HCT116 (cell line): ENCODE results near the gene ATG2B. TPM values are rescaled to one million over a fixed set of nuclear protein-coding genes. Genes with fewer than 3 reads are reported as not detected.

ENCODE experiments used
- ATAC-seq: fragments of 200-7000 bp; cut with Tn5 transposase; 2 replicates; pipeline ENCODE4 v1.9.1; 2020; ENCODE audit warnings: mild to moderate bottlenecking, moderate library complexity
- BruUV-seq: library from RNA; stranded (reverse); fragments of 400-500 nt; replicated peaks from 2 replicates; lab custom pipeline; 2021; lab: Mats Ljungman, UMichigan
- CTCF ChIA-PET: fragments of 300-600 bp; sonication (Branson Sonifier 250); formaldehyde crosslinking; loops from one replicate; lab custom pipeline; 2021; ENCODE audit warnings: antibody characterized with exemption; lab: Charles Lee
- POLR2A ChIA-PET: fragments of 300-600, 350-600 bp; sonication (Branson Sonifier 250); formaldehyde crosslinking; loops from one replicate; lab custom pipeline; 2021; ENCODE audit warnings: antibody characterized with exemption; lab: Charles Lee
- RAD21 ChIA-PET, 2 experiments: fragments of 300-600 bp; sonication (Branson Sonifier 250); formaldehyde crosslinking; loops; one replicate each; lab custom pipeline; 2023; ENCODE audit warnings: low total read pairs in 2 of 2; ENCODE audit not compliant: uncharacterized antibody in 2 of 2, unreplicated experiment in 2 of 2, low non-redundant PET in 1 of 2; lab: Charles Lee
- DNase-seq: peaks from one replicate; pipeline ENCODE4 v3.0.0-alpha.2; 2010; ENCODE audit warnings: low read depth, low spot score
- H2AFZ ChIP-seq: fragments of 200-600 bp; shearing (Covaris generic), sonication (generic); 2 replicates; pipeline ENCODE4 v1.6.1; 2017; ENCODE audit warnings: low read depth, mixed run types, mixed read lengths, antibody characterized with exemption, low read length; ENCODE audit not compliant: poor library complexity, severe bottlenecking
- H3K27ac ChIP-seq: 2 replicates; pipeline ENCODE4 v1.5.1; 2012; ENCODE audit warnings: low read depth, low read length
- H3K27me3 ChIP-seq: fragments of 200-600 bp; sonication (generic); 2 replicates; pipeline ENCODE4 v1.6.1; 2016; ENCODE audit warnings: mixed run types, low read length, mixed read lengths; ENCODE audit not compliant: insufficient read depth
- H3K36me3 ChIP-seq, 2 experiments: fragments of 200-500 bp in 1 of 2; fragments of 200-600 bp in 1 of 2; sonication (Bioruptor generic) in 1 of 2; sonication (generic) in 1 of 2; 2 replicates each; pipeline versions ENCODE4 v1.5.1 to v1.6.1; 2014 to 2016; ENCODE audit warnings: low read length in 2 of 2, inconsistent platforms in 1 of 2, mixed read lengths in 1 of 2, mixed run types in 1 of 2; ENCODE audit not compliant: insufficient read depth in 2 of 2, control insufficient read depth in 1 of 2
- H3K4me1 ChIP-seq, 2 experiments: fragments of 200-600 bp in 1 of 2; sonication (generic) in 1 of 2; 2 replicates each; pipeline versions ENCODE4 v1.5.1 to v1.6.1; 2012 to 2017; ENCODE audit warnings: low read length in 2 of 2, inconsistent platforms in 1 of 2, mild to moderate bottlenecking in 1 of 2, mixed read lengths in 1 of 2, mixed run types in 1 of 2, moderate library complexity in 1 of 2; ENCODE audit not compliant: insufficient read depth in 2 of 2, control insufficient read depth in 1 of 2
- H3K4me2 ChIP-seq: fragments of 200-600 bp; sonication (generic); 2 replicates; pipeline ENCODE4 v1.6.1; 2017; ENCODE audit warnings: mixed run types, low read length, mixed read lengths
- H3K4me3 ChIP-seq, 2 experiments: fragments of 200-600 bp in 1 of 2; sonication (generic) in 1 of 2; replicated peaks in 1 of 2; 2 replicates each; pipeline ENCODE4 v1.5.1; 2011 to 2016; ENCODE audit warnings: low read length in 2 of 2, control low read depth in 1 of 2, low read depth in 1 of 2, mild to moderate bottlenecking in 1 of 2, mixed read lengths in 1 of 2, mixed run types in 1 of 2
- H3K79me2 ChIP-seq: fragments of 200-600 bp; sonication (generic); 2 replicates; pipeline ENCODE4 v1.6.1; 2017; ENCODE audit warnings: mild to moderate bottlenecking, mixed run types, low read length, moderate library complexity, mixed read lengths; ENCODE audit not compliant: insufficient read depth
- H3K9ac ChIP-seq: fragments of 200-600 bp; sonication (generic); 2 replicates; pipeline ENCODE4 v1.6.1; 2016; ENCODE audit warnings: low read length, mixed read lengths
- H3K9me2 ChIP-seq: fragments of 200-600 bp; sonication (generic), shearing (Covaris generic); 2 replicates; pipeline ENCODE4 v1.6.1; 2017; ENCODE audit warnings: mixed run types, mild to moderate bottlenecking, moderate library complexity; ENCODE audit not compliant: insufficient read depth
- H3K9me3 ChIP-seq, 2 experiments: fragments of 200-500 bp in 1 of 2; fragments of 200-600 bp in 1 of 2; sonication (Bioruptor generic) in 1 of 2; sonication (generic) in 1 of 2; 2 replicates each; pipeline ENCODE4 v1.6.1; 2014 to 2017; ENCODE audit warnings: low read length in 2 of 2, mixed read lengths in 2 of 2, inconsistent platforms in 1 of 2, low read depth in 1 of 2, mild to moderate bottlenecking in 1 of 2, mixed run types in 1 of 2, moderate library complexity in 1 of 2; ENCODE audit not compliant: control insufficient read depth in 1 of 2, insufficient read depth in 1 of 2
- H4K20me1 ChIP-seq: fragments of 200-600 bp; sonication (generic), shearing (Covaris generic); 2 replicates; pipeline ENCODE4 v1.6.1; 2017; ENCODE audit warnings: mixed run types, mild to moderate bottlenecking, moderate library complexity; ENCODE audit not compliant: insufficient read depth
- ATF3 ChIP-seq: IDR thresholded peaks from 2 replicates; pipeline ENCODE4 v1.6.1; 2012
- CBX3 ChIP-seq: IDR thresholded peaks from 2 replicates; pipeline ENCODE4 v1.6.1; 2012; ENCODE audit warnings: low read depth
- EGR1 ChIP-seq: IDR thresholded peaks from 2 replicates; pipeline ENCODE4 v1.6.1; 2012; ENCODE audit warnings: low read depth
- POLR2A ChIP-seq: IDR thresholded peaks from 2 replicates; pipeline ENCODE4 v1.7.0; 2011; ENCODE audit warnings: borderline replicate concordance; ENCODE audit not compliant: insufficient read depth, insufficient read length; ENCODE audit errors: extremely low read depth
- POLR2AphosphoS5 ChIP-seq: IDR thresholded peaks from 2 replicates; pipeline ENCODE4 v1.6.1; 2011; ENCODE audit warnings: mild to moderate bottlenecking, low read depth, low read length, moderate library complexity
- SP1 ChIP-seq: IDR thresholded peaks from 2 replicates; pipeline ENCODE4 v1.6.1; 2012; ENCODE audit warnings: low read depth
- SRF ChIP-seq: IDR thresholded peaks from 2 replicates; pipeline ENCODE4 v1.6.1; 2012; ENCODE audit warnings: low read depth
- YY1 ChIP-seq: IDR thresholded peaks from 2 replicates; pipeline ENCODE4 v1.6.1; 2011; ENCODE audit warnings: low read length, low read depth, moderate library complexity, mild to moderate bottlenecking; ENCODE audit not compliant: insufficient replicate concordance; ENCODE audit errors: extremely low read depth
- intact Hi-C: fragments of 100-400 bp; cut with micrococcal nuclease; formaldehyde crosslinking; loops from 2 replicates; pipeline ENCODE4 v1.10.0; 2022
- total RNA-seq: library from RNA; stranded (reverse); gene quantifications from one replicate; pipeline ENCODE4 v1.2.1, GENCODE V29; 2021; ENCODE audit not compliant: unreplicated experiment
- TF ChIP-seq, protein P1 (sequence below): IDR thresholded peaks from 2 replicates; pipeline ENCODE4 v1.6.1; 2012; ENCODE audit warnings: low read depth

Gene ATG2B
- total RNA-seq, 1 experiment from 2014 or later: 6.4 TPM

- TF ChIP-seq ATF3 (no peak), YY1 (no peak)
Measured at GRCh38 chr14:96352708-96353107, 10.4 kb downstream of the ATG2B start (continued).

GRCh38 chr14:96351986-96352385 is 11.2 kb downstream of the ATG2B start:
- no peak overlapping the region for H3K27ac ChIP-seq
- ATAC-seq (no peak), DNase-seq (no peak)
- no peak overlapping the region for H3K4me2 ChIP-seq
- H3K27me3 ChIP-seq: no peaks in the 10 kb centered on the region
- no peaks in the 10 kb centered on the region for H3K36me3 ChIP-seq
- no peaks in the 10 kb centered on the region for H3K9me3 ChIP-seq
- no peak overlapping the region for H3K4me3 ChIP-seq
- no peaks in the 10 kb centered on the region for H3K9me2 ChIP-seq
- H3K79me2 ChIP-seq: no peaks in the 10 kb centered on the region
- H2AFZ ChIP-seq: no peak overlapping the region
- TF ChIP-seq EGR1: no peak
- TF ChIP-seq POLR2AphosphoS5: no peak
- no peak for TF ChIP-seq POLR2A
- TF ChIP-seq SP1: no peak
- TF ChIP-seq CBX3: no peak
- TF ChIP-seq, protein P1, sequence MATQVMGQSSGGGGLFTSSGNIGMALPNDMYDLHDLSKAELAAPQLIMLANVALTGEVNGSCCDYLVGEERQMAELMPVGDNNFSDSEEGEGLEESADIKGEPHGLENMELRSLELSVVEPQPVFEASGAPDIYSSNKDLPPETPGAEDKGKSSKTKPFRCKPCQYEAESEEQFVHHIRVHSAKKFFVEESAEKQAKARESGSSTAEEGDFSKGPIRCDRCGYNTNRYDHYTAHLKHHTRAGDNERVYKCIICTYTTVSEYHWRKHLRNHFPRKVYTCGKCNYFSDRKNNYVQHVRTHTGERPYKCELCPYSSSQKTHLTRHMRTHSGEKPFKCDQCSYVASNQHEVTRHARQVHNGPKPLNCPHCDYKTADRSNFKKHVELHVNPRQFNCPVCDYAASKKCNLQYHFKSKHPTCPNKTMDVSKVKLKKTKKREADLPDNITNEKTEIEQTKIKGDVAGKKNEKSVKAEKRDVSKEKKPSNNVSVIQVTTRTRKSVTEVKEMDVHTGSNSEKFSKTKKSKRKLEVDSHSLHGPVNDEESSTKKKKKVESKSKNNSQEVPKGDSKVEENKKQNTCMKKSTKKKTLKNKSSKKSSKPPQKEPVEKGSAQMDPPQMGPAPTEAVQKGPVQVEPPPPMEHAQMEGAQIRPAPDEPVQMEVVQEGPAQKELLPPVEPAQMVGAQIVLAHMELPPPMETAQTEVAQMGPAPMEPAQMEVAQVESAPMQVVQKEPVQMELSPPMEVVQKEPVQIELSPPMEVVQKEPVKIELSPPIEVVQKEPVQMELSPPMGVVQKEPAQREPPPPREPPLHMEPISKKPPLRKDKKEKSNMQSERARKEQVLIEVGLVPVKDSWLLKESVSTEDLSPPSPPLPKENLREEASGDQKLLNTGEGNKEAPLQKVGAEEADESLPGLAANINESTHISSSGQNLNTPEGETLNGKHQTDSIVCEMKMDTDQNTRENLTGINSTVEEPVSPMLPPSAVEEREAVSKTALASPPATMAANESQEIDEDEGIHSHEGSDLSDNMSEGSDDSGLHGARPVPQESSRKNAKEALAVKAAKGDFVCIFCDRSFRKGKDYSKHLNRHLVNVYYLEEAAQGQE: no peak
- no peak for TF ChIP-seq SRF
- H3K9ac ChIP-seq: no peak overlapping the region
- no peaks in the 10 kb centered on the region for H4K20me1 ChIP-seq
- POLR2A ChIA-PET: no interaction called here
- BruUV-seq: no TSS peak
- H3K4me1 ChIP-seq: no peaks in the 10 kb centered on the region
- CTCF ChIA-PET: interaction anchor here (0.6 kb wide), 1 partner anchor 120 kb away, joined by 3 read pairs; no protein-coding TSS in a partner anchor
- RAD21 ChIA-PET: no interaction called here
- intact Hi-C loops: no loop called here
